GM21515 (cell line): ENCODE data around the gene PPP1R7.

Experiments
- ATAC-seq: cut with Tn5 transposase; IDR thresholded peaks from one replicate; pipeline ENCODE4 v1.9.1; 2021; ENCODE audit not compliant: unreplicated experiment

The PPP1R7 gene

DNA sequence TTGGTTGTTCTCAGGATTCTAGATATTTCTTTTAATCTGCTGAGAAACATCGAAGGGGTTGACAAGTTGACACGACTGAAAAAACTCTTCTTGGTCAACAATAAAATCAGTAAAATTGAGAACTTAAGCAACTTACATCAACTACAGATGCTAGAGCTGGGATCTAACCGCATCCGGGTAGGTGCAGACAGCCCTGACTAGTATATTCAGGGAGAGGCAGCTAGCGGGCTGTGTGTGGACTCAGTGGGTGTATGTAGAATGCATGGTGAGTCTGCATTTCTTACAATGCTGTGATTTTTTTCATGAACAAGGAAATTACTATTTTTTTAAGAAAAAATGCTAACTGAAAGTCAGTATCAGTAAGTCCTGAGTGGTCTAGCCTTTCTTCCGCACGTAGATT is 10.1 kb downstream of the PPP1R7 start:
- ATAC-seq = no peak

DNA sequence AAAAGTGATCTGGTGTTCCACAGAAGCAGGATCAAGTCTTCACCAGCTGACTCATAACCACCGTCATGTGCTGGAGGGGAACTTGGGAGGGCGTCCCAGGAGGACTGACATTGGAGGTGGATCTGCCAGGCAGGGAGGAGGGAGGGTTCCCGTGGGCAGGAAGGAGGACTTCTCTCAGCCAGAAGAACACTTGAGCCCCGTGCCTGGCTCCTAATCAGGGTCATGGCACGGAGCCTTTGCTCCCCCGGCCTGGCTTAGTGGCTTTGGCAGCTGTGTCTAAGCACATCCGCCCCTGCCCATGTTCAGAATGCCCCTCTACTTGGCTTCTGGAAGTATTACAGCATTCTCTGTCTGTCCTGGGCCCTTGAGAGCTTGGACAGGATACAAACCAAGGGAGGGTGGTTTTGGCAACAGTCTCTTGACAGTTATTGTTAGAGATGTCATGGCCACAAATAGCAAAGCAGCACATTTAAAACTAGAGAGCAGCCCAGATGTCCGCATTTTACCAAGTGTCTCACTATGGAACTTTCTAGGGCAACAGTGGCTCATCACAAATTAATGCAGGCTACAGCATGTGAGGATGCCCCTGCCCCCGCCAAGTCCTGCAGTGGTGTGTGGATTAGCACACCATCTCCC is 11.5 kb downstream of the PPP1R7 start:
- no peak for ATAC-seq

DNA sequence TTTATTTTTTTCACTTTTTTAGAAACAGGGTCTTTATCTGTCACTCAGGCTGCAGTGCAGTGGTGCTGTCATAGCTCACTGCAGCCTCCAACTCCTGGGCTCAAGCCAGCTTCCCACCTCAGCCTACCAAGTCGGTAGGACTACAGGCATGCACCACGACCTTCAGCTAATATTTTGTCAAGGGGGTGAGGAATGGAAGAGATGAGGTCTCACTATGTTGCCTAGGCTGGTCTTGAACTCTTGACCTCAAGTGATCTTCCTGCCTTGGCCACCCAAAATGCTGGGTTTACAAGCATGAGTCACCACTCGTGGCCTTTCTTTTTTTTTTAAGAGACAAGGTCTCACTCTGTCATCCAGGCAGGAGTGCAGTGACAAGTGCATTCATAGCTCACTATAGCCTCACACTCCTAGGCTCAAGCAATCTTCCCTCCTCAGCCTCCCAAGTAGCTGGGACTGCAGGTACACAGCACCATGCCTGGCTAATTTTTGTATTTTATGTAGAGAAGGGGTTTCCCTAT is 13.4 kb downstream of the PPP1R7 start:
- no peak for ATAC-seq

DNA sequence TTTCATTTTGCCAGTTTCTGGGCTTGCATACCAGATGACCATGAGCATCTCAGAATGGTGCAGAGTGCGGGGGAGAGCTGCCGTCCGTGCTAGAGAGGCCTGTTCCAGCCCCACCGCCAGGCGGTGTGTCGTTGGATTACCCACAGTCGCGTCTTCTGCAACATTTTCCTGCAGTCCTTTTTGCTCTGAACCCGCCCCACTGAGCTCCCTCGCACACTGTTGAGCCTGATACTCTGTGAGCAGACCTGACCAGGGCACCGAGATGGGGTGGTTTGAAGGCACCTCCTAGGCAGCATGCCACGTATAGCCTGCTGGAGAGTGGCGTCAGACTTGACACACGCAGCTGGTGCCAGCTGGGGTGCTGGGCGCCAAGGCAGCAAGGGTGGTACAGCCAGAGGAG is 18.1 kb downstream of the PPP1R7 start:
- no peak for ATAC-seq

DNA sequence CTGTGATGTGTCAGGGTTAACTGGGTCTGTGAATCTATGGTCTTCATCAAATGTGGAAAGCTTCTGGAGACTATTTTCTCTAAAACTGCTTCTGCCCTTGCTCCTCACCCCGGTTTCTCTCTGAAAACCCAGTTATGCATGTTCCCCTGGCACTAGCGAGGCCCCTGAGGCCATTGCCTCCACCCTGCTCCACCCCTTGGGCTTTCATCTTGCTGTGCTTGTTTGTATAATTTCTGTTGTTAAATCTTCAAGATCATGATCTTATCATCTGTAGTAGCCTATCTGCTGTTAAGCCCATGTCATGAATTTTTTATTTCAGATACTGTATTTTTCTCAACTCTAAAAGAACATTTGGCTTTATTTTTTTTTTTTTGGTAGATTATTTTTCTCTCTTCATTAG is 23.3 kb downstream of the PPP1R7 start:
- ATAC-seq = no peak

DNA sequence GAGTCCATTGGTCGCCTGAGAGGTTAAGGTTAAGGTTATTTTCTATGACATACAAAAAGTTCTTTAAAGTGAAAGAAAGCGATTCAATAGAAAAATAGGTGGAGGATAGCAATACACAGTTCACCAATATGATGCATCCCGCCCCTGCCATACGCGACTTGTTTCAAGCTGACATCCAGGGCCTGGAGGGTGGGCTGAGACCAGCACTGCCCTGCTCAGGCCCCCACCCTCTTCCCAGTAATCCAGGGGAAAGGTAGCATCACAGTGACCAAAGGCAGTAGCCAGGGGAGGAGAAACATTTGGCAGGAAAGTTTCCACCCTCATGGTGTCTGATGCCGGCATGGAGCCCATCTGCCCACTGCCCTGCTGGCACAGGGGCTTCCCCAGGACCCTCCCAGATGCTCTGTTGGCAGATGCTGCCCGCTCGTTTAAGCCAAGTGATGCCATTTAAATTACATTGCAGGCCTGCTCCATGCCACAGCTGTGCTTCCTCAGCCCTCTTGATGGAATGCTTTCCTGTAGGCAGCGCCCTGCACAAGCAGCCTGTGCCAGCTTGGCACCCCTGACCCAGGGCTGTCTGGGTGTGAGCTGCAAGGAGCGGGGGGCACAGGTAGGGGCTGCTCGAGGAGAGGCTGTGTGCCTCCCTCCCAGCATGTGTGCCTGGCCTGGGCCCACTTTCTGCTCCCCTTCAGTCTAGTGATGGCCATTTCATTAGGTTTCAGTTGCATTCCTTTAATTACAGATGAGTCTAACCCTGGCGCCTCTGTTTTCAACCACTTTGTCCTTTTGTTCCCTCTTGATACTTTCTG is 27.5 kb downstream of the PPP1R7 start:
- no peak for ATAC-seq

DNA sequence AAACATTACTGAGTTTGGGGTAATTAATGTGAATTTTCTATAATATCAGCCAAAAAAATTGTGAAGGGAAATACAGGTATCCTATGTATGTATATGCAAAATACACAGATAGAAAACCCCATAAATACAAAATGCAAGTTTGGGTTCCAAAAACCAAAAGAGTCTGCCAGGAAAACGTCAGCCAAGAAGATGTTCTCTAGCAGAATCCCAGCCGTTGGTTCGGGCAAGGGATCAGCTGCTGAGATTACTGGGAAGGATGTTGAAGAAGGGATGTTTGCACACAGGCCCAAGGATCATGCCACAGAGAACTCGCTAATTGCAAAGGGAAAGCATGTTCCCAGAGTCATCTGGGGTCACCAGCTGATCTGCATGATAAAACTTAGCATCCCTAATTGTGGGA is 28.7 kb downstream of the PPP1R7 start:
- no peak for ATAC-seq

DNA sequence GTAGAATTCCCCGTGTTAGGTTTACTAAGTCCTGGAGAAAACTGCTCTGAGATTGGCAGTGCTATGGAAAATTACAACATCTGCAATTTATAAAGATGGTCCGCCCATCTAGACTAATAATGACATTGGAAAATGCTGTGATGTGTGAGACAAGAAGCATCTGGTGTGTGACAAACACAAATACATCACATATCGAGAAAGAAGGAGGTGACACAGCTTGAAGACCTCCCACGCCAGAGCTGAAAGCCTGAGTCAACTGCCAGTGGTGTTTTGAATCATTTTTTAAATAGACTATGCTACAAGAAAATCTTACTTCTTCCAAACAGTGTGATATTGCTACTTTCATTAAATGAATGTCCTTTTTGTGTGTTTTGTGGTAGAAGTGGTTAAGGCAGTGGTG is 29.6 kb downstream of the PPP1R7 start:
- ATAC-seq = no peak

DNA sequence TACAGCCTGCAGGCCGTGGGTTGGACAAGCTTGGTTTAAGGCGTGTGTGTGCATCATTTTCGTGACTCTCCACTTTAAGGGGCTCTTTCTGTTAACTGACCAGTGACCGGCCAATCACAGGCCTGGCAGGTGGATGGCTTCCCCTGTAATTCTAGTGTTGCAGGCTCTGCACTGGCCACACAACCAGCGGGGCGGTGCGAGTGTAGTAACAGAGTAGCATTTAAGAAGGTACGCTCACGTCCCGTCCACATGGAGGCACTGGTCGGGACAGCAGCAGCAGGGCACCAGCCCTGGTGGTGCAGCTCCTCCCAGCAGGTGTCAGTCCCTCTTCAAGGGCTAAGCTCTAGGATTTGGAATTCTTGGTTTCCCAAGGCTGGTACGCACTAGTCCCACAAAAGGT is 30.2 kb downstream of the PPP1R7 start:
- no peak for ATAC-seq

DNA sequence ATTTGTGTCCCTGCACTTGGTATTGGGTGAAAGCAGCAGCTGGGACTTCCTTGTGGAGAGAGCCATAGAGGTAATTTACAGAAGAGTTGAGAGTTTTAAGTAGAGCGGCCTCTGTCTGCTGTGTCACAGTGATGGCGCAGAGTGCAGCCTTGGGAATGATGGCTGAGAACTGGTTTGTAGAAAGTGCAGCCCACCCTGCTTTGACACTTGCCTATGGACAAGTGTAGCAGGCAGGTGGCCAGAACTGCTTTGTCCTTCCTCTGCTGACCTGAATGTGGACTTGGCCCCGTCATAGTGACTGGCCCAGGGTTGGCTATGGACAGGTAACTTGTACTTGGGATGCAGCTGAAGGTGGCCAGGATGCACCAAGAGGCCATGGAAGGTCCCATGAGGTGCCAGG is 31.9 kb downstream of the PPP1R7 start:
- no peak for ATAC-seq

DNA sequence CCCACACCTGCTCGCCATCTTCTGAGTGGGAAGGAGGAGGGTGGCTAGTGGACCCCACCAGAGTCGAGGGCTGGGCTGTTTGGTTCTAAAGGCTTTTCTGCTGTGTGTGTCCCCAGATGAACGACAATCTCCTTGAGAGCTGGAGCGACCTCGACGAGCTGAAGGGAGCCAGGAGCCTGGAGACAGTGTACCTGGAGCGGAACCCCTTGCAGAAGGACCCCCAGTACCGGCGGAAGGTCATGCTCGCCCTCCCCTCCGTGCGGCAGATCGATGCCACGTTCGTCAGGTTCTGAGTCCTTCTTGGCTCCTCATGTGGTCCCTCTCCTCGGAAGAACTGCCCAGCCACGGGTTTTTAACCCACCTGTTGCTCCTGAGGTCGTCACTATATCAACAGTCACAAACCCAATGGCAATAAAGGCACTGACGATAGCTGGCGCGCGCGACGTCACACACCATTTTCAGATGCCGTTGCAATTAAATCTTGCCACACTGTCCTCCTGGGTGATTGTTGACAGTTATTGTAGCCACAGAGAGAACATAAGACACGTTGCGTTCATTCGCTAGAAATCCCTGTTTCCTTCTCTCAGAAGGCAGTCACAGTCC is 32.4 kb downstream of the PPP1R7 start:
- ATAC-seq = no peak

DNA sequence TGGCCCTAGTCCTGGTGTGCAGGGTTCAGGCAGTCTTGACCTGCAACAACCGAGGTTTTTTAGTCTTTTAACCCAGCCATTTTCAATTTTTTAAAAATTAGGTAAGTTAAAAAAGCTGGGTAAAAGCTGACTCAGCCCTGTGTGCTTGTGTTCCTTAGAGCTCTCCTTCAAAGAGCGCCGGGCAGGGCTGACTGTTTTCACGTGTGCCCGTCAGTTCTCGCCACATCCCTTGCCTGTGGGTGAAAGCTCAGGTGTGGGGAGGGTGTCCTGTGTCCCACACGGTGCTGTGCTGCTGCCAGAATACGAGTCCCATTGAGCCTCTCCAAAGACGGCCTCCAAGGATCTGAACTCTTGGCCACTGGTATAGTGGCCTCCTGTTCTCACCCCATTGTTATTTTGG is 33.0 kb downstream of the PPP1R7 start:
- no peak for ATAC-seq

DNA sequence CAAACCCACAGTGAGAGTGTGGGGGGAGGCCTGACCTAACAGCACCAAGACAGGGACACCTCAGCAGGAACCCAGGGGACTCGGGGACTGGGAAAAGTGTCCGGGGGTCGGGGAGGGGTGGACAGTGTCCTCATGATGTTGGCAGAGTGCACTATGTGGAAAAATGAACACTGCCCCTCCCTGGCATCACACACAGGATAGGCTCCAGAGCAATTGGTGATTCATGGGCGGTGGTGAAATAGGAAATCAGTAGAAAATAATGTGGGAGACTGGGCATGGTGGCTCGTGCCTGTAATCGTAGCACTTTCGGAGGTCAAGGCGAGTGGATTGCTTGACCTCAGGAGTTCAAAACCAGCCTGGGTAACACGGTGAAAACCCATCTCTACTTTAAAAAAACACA is 34.6 kb downstream of the PPP1R7 start:
- ATAC-seq = no peak

DNA sequence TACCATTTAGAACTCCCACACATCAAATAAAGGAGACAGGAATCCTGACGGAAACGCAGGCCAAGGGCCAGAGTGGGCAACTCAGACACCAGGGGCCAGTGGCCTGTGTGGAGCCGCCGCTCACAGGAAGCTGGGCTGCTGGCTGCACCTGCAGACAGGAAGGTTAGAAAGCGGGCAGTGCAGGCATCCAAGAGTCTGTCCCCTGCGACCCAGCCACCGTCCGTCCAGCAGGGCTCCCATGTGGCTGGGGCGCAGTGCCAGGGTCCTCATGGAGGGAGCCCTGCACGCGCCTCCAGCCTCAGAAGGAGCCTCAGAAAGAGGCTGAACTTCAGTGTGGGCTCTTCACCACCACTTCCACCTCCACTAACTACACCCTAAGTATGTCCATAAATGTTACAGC is 35.7 kb downstream of the PPP1R7 start:
- no peak for ATAC-seq

DNA sequence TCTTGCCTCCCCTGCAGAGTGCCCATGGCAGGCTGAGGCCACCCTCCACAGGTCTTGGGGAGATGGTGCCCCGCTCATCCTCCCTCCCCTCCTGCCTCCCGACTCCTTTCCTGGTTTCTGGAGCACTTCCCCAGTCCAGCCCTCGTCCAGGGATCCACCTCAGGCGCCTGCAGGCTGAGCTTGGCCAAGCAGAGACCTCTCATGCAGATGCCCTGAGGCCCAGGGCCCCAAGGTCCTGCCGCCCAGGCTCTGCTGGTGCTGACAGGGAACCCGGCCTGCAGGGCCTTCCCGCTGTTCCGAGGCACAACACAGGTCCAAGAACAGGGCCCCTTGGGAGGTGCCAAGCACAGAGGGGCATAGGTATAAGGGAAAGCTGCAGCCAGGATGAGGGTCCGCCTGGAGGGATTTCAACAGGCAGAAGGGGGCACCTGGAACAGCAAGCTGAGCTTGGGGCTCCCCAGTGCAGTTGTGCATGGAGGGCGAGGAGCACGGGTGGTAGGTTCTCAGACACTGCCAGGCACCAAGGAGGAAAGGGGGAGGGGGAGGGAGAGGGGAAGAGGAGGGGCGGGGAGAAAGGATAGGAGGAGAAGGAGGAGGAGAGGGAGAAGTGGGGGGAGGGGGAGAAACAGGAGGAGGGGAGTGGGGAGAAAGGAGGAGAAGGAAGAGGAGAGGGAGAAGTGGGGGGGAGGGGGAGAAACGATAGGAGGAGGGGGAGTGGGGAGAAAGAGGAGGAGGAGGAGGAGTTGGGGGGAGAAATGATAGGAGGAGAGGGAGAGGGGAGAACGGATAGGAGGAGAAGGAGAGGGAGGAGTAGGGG is 37.0 kb downstream of the PPP1R7 start:
- ATAC-seq = no peak

DNA sequence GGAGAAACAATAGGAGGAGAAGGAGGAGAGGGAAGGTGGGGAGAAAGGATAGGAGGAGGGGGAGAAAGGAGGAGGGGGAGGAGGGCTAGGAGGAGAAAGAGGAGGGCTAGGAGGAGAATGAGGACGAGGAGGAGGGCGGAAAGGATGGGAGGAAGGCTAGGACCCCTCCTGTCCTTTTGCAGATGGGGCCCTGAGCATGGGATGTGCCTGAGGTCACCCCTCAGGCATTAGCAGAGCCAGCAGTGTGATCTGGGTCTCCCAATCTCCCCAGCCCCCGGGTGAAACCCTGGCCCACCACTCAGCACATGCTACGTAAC is 37.6 kb downstream of the PPP1R7 start:
- no peak for ATAC-seq

DNA sequence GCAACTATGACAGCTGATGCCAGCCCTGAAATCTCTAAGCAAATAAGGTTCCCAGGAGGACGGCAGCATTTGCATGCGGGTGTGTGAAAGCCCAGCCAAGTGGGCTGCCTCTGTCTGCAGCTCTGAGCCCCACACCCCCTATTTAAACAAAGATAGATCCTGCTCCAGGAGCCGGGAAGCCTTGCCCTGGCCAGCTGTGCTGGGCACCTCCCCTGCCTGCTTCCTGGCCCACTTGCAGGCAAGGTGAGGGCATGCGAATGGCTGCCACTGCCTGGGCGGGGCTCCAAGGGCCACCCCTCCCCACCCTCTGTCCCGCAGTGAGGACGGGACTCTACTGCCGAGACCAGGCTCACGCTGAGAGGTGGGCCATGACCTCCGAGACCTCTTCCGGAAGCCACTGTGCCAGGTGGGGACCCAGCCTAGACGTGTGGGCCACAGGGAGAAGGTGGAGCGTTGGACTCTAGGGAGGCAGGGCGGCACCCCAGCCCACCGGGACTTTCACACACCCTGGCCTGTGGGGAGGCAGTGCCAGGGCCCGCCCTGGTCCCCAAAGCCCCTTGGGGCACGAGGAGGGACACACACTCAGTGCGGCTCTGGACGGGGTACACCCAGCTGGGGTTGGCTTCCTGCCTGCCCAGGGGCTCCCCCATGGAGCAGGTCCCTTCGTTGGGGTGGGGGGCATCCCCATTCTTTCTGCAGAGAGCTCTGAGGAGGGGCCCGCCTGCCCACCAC is 38.3 kb downstream of the PPP1R7 start, which contains the start of gene ANO7:
Gene ANO7 (plus strand): TSS at position 317 of the 732 bp plus-strand sequence. CDS start 1,387 bp downstream, outside the sequence.
- no peak for ATAC-seq

DNA sequence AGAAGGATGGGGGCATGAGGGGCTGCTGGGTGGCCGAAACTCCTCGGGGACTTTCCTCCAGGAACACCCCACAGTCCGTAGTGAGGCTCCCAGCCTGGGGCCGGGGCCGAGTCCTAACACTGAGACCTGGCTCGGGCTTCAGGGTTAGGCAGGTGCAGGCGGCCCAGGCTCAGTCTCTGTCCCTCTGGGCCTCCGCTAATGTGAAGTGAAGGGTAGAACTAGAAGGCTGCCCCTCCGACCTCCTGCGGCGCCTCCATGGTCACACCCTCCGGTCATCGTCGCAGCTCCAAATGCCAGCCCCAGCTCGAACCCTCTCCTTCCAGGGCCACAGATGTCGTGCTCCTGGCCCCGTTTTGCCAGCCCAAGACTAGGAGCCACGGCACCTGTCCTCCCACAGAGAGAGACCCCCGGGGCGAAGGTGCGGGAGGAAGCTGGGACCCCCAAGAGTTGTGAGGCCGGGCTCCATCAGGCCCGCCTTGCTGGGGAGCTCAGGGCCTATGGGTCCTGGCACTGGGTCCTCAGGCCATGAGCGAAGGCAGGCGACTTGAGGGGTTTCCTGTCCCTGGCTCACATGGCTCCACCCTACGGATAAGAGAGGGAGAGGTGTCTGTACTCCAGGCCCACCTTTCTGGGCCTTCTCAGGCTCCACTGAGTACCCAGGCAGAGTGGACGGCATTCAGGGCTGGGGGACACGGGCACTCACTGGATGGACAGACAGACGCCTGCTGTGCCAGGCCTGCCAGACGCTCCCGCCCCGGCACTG is 39.0 kb downstream of the PPP1R7 start:
- ATAC-seq = no peak

DNA sequence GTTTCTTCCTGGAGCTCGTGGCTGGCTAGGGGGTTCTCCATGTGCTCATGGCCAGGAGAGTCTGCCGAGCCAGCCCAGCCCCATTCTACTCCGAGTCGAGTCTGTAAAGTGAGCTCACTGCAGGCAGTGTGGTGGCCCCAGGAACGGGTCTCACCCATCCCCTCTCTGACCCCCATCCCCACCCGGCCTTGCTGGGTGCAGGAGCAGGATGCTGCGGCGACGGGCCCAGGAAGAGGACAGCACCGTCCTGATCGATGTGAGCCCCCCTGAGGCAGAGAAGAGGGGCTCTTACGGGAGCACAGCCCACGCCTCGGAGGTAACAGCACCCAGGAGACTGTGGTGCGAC is 39.6 kb downstream of the PPP1R7 start:
- ATAC-seq = no peak
